GM21825 (cell line): ENCODE measurements around the gene DCXR.

Experiments used
- ATAC-seq: cut with Tn5 transposase; IDR thresholded peaks from one replicate; pipeline ENCODE4 v1.9.1; 2021; ENCODE audit warnings: mild to moderate bottlenecking, moderate library complexity; ENCODE audit not compliant: unreplicated experiment

DCXR gene

GRCh38 chr17:82073446-82073845 is 35.9 kb upstream of the DCXR start:
- no peak for ATAC-seq

- no peak for ATAC-seq
Observed at GRCh38 chr17:82072827-82073226, 35.3 kb upstream of the DCXR start.

DNA sequence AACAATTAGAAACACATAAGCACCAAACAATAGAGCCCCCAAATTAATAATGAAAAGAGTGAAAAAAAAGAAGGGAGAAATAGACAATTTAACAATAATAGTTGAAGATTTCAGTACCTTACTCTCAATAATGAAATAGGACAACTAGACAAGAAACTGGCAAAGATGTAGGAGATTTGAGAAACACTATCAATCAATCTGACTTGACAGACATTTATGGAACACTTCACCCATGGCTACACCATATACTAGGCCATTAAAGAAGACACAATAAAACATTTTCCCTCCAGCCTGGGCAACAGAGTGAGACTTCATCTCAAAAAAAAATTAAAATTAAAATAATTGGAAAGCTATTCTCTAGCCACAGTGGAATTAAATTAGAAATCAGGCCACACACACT is 33.1 kb upstream of the DCXR start:
- ATAC-seq = no peak

- no peak for ATAC-seq
Observed at GRCh38 chr17:82065638-82066303, 28.3 kb upstream of the DCXR start, which contains the start of gene DUS1L. TSS of gene DUS1L (minus strand) at chr17:82065804. CDS start at chr17:82065059, 745 bp downstream.

DNA sequence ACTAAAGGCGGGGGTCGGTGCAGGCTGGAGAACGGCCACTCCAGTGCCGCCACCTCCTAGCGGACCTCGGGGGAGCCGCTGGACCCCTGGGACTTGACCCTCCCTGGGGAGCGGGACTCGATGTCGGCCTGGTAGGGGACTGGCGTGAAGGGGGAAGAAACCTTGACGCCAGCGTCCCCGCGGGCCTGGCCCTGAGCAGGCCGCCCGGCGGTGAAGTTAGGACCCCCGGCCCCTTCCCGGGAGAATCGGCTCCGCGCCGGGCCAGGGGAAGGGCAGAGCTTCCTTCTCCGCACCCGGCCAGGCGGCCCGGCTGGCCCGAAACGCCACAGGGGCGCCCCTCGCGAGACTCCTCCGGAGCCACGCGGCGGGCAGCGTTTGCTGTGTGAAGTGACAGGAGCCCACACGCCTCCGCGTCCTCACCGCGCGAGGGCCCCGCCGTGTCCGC is 27.7 kb upstream of the DCXR start:
- no peak for ATAC-seq

GRCh38 chr17:82064433-82065192 is 27.1 kb upstream of the DCXR start:
- ATAC-seq = no peak

DNA sequence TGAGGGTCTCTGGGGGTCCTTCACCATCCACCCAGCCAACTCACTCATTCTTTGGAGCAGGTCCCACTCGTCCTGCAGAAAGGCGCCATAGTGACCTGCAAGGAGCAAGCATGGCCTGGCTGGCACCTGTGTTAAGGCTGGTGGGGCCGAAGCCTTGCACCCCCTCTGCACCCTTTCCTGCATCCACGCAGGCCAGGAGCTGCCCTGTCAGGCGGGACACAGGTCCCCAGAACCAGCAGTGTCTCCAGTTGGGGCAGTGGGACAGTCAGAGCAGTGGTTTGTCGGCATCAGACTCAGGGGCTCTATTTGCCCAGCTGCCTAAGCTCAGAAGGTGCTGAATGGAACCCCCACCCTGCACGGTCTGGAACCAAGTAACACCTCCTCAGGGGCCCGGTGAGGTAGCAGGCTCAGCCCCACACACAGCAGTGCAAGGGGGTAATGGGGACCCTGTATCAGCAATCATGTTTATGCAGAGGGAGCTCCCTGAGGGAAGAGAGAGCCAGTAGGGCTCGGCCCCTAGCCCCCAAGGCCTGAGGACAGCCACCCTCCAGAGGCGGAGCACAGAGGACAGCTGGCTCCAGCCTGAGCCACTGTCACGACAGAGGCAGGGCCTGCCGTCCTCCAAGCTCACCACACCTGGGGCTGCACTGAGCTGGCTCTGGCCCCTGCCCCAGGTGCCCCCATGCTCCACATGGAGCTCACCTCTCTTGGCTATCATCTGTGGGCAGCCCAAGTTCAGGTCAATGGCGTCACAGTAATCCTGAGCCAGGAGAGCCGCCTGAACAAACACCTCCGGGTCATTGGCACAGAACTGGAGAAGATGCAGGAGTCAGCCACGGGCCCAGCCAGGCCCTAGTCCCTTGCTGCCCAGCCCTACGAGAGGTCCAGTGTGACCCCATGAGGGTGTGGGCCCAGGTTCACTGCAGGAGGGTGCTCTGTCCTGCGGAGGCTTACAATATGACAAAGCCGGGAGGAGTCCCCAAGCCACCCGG is 26.2 kb upstream of the DCXR start:
- ATAC-seq = no peak

- ATAC-seq = no peak
Observed at GRCh38 chr17:82062984-82063368, 25.5 kb upstream of the DCXR start.

- no peak for ATAC-seq
Observed at GRCh38 chr17:82062076-82062983, 24.8 kb upstream of the DCXR start.

DNA sequence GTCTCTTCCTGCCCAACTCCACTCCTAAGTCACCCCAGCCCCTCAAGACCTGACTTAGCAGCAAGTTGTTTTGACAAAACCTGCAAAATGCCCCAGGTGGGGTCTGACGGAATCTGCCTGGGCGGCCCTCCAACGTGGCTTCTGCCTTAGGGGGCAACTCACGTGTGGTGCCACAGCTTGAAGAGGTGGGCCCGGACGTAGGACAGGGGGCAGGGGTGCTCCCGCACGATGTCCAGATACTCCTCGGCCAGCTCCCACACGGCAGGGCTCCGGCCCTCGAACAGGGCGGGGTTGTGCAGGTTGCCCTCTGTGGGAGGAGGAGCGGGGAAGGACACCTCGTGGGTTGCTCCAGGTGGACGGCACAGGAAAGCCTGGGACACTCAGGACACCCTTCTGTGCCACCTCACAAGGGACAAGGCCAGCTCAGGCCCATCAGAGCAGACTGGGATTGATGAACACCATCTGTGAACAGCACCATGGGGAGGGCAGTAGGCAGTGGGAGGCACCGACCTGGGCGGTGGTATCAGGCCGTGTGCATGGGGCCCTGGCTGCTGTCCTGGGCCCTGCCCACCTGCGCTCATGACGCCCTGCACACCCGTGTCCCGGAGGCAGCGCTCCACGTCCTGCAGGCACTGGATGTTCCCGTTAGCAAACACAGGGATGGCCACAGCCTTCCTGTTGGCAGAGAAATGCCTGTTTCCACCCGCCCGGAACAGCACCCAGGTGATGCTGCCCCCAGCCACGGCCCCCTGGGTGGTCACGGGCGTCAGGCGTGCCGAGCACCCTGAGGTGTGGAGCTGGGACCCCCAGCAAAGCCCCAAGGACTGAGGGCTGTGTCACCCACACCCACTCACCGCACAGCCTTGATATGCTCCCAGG is 23.8 kb upstream of the DCXR start:
- no peak for ATAC-seq

DNA sequence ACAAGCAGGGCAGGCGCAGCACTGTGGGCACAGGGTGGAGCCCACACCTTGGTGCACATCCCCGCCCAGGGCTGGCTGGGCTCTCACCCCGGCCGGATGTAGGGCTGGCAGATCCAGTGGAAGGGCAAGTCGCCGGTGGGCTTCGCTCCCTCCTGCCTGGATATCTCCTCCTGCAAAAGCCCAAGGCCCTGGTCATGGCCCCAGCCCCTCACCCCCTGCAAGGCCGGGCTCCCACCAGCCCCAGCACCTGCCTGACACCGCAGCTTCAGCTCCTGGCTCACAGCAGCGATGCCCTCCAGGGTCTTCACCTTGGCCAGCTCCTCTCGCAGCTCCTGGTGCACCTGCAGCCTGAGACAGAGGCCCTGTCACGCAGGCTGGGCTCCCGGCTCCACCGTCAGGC is 23.1 kb upstream of the DCXR start:
- no peak for ATAC-seq

DNA sequence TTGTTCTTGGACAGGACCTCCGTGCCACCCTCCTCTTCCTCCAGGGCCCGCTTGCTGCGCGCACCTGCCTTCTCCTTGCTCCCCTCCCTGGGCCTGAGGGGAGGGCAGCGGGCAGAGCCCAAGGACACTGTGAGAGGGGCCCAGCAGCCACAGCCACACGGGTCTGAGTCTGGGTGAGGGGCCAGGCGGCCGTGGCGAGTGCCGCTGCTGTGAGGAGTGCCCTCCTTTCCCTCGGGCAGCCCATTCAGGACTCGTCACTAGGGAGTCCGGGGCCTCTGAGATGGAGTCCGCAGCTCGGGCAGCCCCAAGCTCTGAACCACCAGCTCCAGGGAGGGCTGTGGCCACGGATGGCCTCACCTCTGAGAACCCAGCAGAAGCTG is 22.5 kb upstream of the DCXR start:
- no peak for ATAC-seq

- no peak for ATAC-seq
Observed at GRCh38 chr17:82059272-82060000, 21.9 kb upstream of the DCXR start.

DNA sequence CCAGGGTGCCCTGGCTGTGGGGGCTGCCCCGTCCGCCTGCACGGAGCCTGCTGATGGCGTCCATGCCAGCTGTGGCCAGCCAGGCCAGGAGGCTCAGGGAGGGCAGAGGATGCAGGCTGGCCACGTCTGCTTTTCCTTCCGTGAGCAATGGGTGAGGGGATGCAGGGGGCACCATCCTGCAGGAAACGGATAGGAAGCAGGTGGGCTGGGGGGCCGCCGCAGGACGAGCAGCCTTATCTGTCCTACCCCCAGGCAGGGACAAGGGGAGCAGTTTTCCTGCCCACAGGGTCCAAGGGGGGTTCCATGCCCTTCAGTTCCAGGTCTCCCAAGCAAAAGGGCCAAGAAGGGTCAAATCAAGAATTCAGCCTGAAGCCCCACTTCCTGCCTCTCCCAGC is 21.4 kb upstream of the DCXR start:
- ATAC-seq = no peak

DNA sequence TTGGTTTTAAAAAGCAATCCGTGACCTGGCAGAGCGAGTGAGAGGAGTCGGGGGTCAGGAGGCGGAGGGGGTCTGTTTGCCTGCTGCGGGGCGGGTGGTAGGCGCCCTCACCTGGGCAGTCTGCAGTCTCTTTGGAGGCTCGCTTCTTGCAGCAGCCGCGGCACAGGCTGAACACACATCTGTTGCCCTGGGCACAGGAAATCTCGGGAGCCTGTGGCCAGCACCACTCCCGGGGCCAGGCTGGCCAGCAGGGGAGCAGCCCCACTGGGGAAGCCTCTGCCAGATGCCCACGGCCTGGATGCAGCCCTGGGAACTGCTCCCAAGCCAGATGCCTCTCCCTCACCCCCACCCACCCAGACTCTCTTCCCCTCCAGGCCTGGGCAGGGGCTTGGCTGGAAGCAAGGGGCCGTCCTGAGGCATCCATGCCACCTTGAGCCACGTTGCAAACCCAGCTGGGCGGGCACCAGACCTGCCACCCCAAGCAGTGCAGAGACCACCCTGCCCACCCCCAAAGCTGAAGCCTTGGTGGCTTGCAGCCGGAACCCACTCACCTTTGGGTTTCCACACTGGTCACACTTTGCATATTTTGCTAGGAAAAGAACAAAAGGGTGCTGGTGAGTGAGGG is 20.8 kb upstream of the DCXR start:
- no peak for ATAC-seq

DNA sequence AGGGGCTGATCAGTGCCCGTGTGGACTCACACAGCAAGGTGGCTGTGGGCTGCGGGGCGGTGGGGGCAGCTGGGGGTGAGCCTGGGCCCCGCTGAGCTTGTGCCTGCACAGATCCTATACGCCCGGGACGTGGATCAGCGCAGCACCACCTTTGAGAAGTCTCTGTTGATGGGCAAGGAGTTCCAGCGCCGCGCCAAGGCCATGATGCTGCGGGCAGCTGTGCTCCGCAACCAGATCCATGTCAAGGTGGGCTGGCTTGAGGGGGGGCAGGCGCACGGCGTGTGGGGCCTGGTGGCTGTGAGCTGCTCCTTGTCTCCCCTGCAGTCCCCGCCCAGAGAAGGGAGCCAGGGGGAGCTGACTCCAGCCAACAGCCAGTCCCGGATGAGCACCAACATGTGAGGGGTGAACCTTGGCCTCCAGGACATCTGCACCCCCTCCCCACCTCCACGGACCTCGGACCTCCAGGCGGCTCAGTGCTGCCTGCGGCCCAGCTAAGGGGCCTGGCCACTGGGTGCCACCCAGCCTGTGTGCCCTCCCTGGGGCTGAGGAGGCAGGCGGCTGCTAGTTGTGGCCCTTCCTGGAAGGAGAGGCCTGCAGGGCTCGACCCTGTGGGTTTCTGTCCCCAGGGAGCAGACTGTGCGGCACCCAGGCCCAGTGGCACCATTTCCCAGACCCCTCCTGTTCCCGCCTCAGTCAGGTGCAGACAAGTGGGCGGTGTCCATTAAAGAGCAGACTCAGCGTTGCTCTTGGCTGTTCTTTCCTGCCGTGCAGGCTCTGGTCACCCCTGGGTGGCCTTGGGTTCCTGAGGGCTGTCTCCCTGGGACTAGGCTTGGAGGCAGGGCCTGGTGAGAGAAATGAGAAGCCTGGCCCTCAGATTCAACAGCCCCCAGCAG is 19.5 kb upstream of the DCXR start:
- no peak for ATAC-seq
